HCT116 (cell line): ENCODE data around the gene LHX4. TPM values are rescaled to one million over a fixed set of nuclear protein-coding genes. Genes with fewer than 3 reads are reported as not detected.

Experiments
- ATAC-seq: fragments of 200-7000 bp; cut with Tn5 transposase; 2 replicates; pipeline ENCODE4 v1.9.1; 2020; ENCODE audit warnings: mild to moderate bottlenecking, moderate library complexity
- BruUV-seq: library from RNA; stranded (reverse); fragments of 400-500 nt; replicated peaks from 2 replicates; lab custom pipeline; 2021; lab: Mats Ljungman, UMichigan
- CTCF ChIA-PET: fragments of 300-600 bp; sonication (Branson Sonifier 250); formaldehyde crosslinking; loops from one replicate; lab custom pipeline; 2021; ENCODE audit warnings: antibody characterized with exemption; lab: Charles Lee
- POLR2A ChIA-PET: fragments of 300-600, 350-600 bp; sonication (Branson Sonifier 250); formaldehyde crosslinking; loops from one replicate; lab custom pipeline; 2021; ENCODE audit warnings: antibody characterized with exemption; lab: Charles Lee
- RAD21 ChIA-PET, 2 experiments: fragments of 300-600 bp; sonication (Branson Sonifier 250); formaldehyde crosslinking; loops; one replicate each; lab custom pipeline; 2023; ENCODE audit warnings: low total read pairs in 2 of 2; ENCODE audit not compliant: uncharacterized antibody in 2 of 2, unreplicated experiment in 2 of 2, low non-redundant PET in 1 of 2; lab: Charles Lee
- DNase-seq: peaks from one replicate; pipeline ENCODE4 v3.0.0-alpha.2; 2010; ENCODE audit warnings: low read depth, low spot score
- H2AFZ ChIP-seq: fragments of 200-600 bp; shearing (Covaris generic), sonication (generic); 2 replicates; pipeline ENCODE4 v1.6.1; 2017; ENCODE audit warnings: low read depth, mixed run types, mixed read lengths, antibody characterized with exemption, low read length; ENCODE audit not compliant: poor library complexity, severe bottlenecking
- H3K27ac ChIP-seq: 2 replicates; pipeline ENCODE4 v1.5.1; 2012; ENCODE audit warnings: low read depth, low read length
- H3K27me3 ChIP-seq: fragments of 200-600 bp; sonication (generic); 2 replicates; pipeline ENCODE4 v1.6.1; 2016; ENCODE audit warnings: mixed run types, low read length, mixed read lengths; ENCODE audit not compliant: insufficient read depth
- H3K36me3 ChIP-seq, 2 experiments: fragments of 200-500 bp in 1 of 2; fragments of 200-600 bp in 1 of 2; sonication (Bioruptor generic) in 1 of 2; sonication (generic) in 1 of 2; 2 replicates each; pipeline versions ENCODE4 v1.5.1 to v1.6.1; 2014 to 2016; ENCODE audit warnings: low read length in 2 of 2, inconsistent platforms in 1 of 2, mixed read lengths in 1 of 2, mixed run types in 1 of 2; ENCODE audit not compliant: insufficient read depth in 2 of 2, control insufficient read depth in 1 of 2
- H3K4me1 ChIP-seq, 2 experiments: fragments of 200-600 bp in 1 of 2; sonication (generic) in 1 of 2; 2 replicates each; pipeline versions ENCODE4 v1.5.1 to v1.6.1; 2012 to 2017; ENCODE audit warnings: low read length in 2 of 2, inconsistent platforms in 1 of 2, mild to moderate bottlenecking in 1 of 2, mixed read lengths in 1 of 2, mixed run types in 1 of 2, moderate library complexity in 1 of 2; ENCODE audit not compliant: insufficient read depth in 2 of 2, control insufficient read depth in 1 of 2
- H3K4me2 ChIP-seq: fragments of 200-600 bp; sonication (generic); 2 replicates; pipeline ENCODE4 v1.6.1; 2017; ENCODE audit warnings: mixed run types, low read length, mixed read lengths
- H3K4me3 ChIP-seq, 2 experiments: fragments of 200-600 bp in 1 of 2; sonication (generic) in 1 of 2; replicated peaks in 1 of 2; 2 replicates each; pipeline ENCODE4 v1.5.1; 2011 to 2016; ENCODE audit warnings: low read length in 2 of 2, control low read depth in 1 of 2, low read depth in 1 of 2, mild to moderate bottlenecking in 1 of 2, mixed read lengths in 1 of 2, mixed run types in 1 of 2
- H3K79me2 ChIP-seq: fragments of 200-600 bp; sonication (generic); 2 replicates; pipeline ENCODE4 v1.6.1; 2017; ENCODE audit warnings: mild to moderate bottlenecking, mixed run types, low read length, moderate library complexity, mixed read lengths; ENCODE audit not compliant: insufficient read depth
- H3K9ac ChIP-seq: fragments of 200-600 bp; sonication (generic); 2 replicates; pipeline ENCODE4 v1.6.1; 2016; ENCODE audit warnings: low read length, mixed read lengths
- H3K9me2 ChIP-seq: fragments of 200-600 bp; sonication (generic), shearing (Covaris generic); 2 replicates; pipeline ENCODE4 v1.6.1; 2017; ENCODE audit warnings: mixed run types, mild to moderate bottlenecking, moderate library complexity; ENCODE audit not compliant: insufficient read depth
- H3K9me3 ChIP-seq, 2 experiments: fragments of 200-500 bp in 1 of 2; fragments of 200-600 bp in 1 of 2; sonication (Bioruptor generic) in 1 of 2; sonication (generic) in 1 of 2; 2 replicates each; pipeline ENCODE4 v1.6.1; 2014 to 2017; ENCODE audit warnings: low read length in 2 of 2, mixed read lengths in 2 of 2, inconsistent platforms in 1 of 2, low read depth in 1 of 2, mild to moderate bottlenecking in 1 of 2, mixed run types in 1 of 2, moderate library complexity in 1 of 2; ENCODE audit not compliant: control insufficient read depth in 1 of 2, insufficient read depth in 1 of 2
- H4K20me1 ChIP-seq: fragments of 200-600 bp; sonication (generic), shearing (Covaris generic); 2 replicates; pipeline ENCODE4 v1.6.1; 2017; ENCODE audit warnings: mixed run types, mild to moderate bottlenecking, moderate library complexity; ENCODE audit not compliant: insufficient read depth
- CBX3 ChIP-seq: IDR thresholded peaks from 2 replicates; pipeline ENCODE4 v1.6.1; 2012; ENCODE audit warnings: low read depth
- CEBPB ChIP-seq: IDR thresholded peaks from 2 replicates; pipeline ENCODE4 v1.6.1; 2012; ENCODE audit warnings: low read depth
- EGR1 ChIP-seq: IDR thresholded peaks from 2 replicates; pipeline ENCODE4 v1.6.1; 2012; ENCODE audit warnings: low read depth
- ELF1 ChIP-seq: IDR thresholded peaks from 2 replicates; pipeline ENCODE4 v1.6.1; 2012; ENCODE audit warnings: low read depth, borderline replicate concordance
- EZH2 ChIP-seq: fragments of 200-600 bp; sonication (generic); IDR thresholded peaks from 2 replicates; pipeline ENCODE4 v1.6.1; 2017; ENCODE audit warnings: antibody characterized with exemption, mixed run types
- JUND ChIP-seq: IDR thresholded peaks from 2 replicates; pipeline ENCODE4 v1.6.1; 2012
- POLR2A ChIP-seq: IDR thresholded peaks from 2 replicates; pipeline ENCODE4 v1.7.0; 2011; ENCODE audit warnings: borderline replicate concordance; ENCODE audit not compliant: insufficient read depth, insufficient read length; ENCODE audit errors: extremely low read depth
- POLR2AphosphoS5 ChIP-seq: IDR thresholded peaks from 2 replicates; pipeline ENCODE4 v1.6.1; 2011; ENCODE audit warnings: mild to moderate bottlenecking, low read depth, low read length, moderate library complexity
- RAD21 ChIP-seq: IDR thresholded peaks from 2 replicates; pipeline ENCODE4 v1.6.1; 2012; ENCODE audit warnings: low read depth, mild to moderate bottlenecking
- SIN3A ChIP-seq: IDR thresholded peaks from 2 replicates; pipeline ENCODE4 v1.6.1; 2012; ENCODE audit warnings: low read depth
- SRF ChIP-seq: IDR thresholded peaks from 2 replicates; pipeline ENCODE4 v1.6.1; 2012; ENCODE audit warnings: low read depth
- YY1 ChIP-seq: IDR thresholded peaks from 2 replicates; pipeline ENCODE4 v1.6.1; 2011; ENCODE audit warnings: low read length, low read depth, moderate library complexity, mild to moderate bottlenecking; ENCODE audit not compliant: insufficient replicate concordance; ENCODE audit errors: extremely low read depth
- ZFX ChIP-seq: fragments of 450-650 bp; IDR thresholded peaks from 2 replicates; pipeline ENCODE4 v1.6.1; 2017
- ZNF274 ChIP-seq: fragments of 200-500 bp; sonication (Bioruptor generic); IDR thresholded peaks from 2 replicates; pipeline ENCODE4 v1.6.1; 2014; ENCODE audit warnings: mild to moderate bottlenecking, low read depth, low read length, inconsistent platforms
- intact Hi-C: fragments of 100-400 bp; cut with micrococcal nuclease; formaldehyde crosslinking; loops from 2 replicates; pipeline ENCODE4 v1.10.0; 2022
- total RNA-seq: library from RNA; stranded (reverse); gene quantifications from one replicate; pipeline ENCODE4 v1.2.1, GENCODE V29; 2021; ENCODE audit not compliant: unreplicated experiment
- TF ChIP-seq, protein P1 (sequence below): IDR thresholded peaks from 2 replicates; pipeline ENCODE4 v1.6.1; 2012
- TF ChIP-seq, protein P2 (sequence below): IDR thresholded peaks from 2 replicates; pipeline ENCODE4 v1.6.1; 2012; ENCODE audit warnings: low read depth
- TF ChIP-seq, protein P3 (sequence below): IDR thresholded peaks from 2 replicates; pipeline ENCODE4 v1.6.1; 2012
- TF ChIP-seq, protein P4 (sequence below): IDR thresholded peaks from 2 replicates; pipeline ENCODE4 v1.6.1; 2011; ENCODE audit warnings: mild to moderate bottlenecking, low read length, moderate library complexity; ENCODE audit not compliant: insufficient replicate concordance; ENCODE audit errors: extremely low read depth
- TF ChIP-seq, protein P5 (sequence below), 3 experiments: fragments of 200-600 bp in 1 of 3; sonication (generic) in 1 of 3; IDR thresholded peaks in 2 of 3; conservative IDR thresholded peaks in 1 of 3; 2 replicates each; pipeline ENCODE4 v1.5.1; 2012 to 2017; ENCODE audit warnings: low read depth in 2 of 3, low read length in 2 of 3, antibody characterized with exemption in 1 of 3, borderline replicate concordance in 1 of 3, control low read depth in 1 of 3, mild to moderate bottlenecking in 1 of 3, mixed read lengths in 1 of 3, mixed run types in 1 of 3, moderate library complexity in 1 of 3; ENCODE audit not compliant: insufficient read depth in 1 of 3

The LHX4 gene
- total RNA-seq, 1 experiment from 2014 or later, result 0.44 TPM

DNA sequence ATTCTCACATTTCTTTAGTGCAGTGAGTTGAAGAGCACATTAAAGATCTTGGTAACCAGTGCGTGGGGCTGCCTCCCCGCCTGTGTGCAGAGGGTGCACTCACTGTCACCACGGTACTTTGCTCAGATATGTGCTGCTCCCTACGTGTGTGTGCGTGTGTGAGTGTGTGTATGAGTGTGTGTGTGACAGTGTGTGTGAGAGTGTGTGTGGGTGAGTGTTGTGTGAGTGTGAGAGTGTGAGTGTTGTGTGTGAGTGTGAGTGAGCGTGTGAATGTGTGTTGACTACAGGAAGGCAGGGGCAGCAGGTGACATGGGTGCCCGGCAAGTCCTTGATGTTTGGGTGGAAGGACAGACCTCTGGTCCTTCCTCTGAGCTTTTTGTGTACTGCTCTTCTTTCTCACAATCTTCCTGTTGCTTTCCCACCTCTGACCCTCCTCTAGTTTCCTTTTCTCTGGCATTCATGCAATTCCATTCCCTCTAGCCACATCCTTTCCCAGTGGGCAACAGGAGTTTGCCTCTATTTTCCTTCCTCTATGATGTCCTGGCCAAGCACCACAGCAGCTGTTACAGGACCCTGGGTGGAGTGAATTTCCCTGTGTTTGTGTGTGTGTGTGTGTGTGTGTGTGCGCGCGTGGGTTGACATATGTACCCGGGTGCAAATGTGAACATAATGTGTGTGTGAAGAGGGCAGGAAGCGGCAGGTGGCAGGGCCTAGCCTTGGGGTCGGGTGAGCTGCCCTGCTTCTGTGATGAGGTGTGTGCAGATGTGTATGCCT lies 19.8 kb downstream of the LHX4 start (continued):
- no peak for TF ChIP-seq CEBPB
- TF ChIP-seq, all 23 proteins: peak for 0

DNA sequence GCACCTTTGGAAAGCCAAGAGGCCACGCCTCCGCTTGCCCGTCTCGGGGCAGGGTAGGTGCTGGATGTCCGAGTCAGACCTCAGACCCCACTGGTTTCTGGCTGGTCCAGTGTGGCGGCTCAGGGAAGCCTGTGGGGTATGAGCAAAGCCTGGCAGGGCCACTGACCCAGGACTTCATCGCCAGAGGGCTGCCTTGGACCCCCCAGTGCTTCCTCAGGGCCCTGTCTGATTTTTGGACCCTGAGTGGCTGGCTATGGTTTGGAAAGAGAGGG lies 20.4 kb downstream of the LHX4 start:
- ChIA-PET RAD21 (no interaction called here), POLR2A (no interaction called here), CTCF (no interaction called here)
- TF ChIP-seq YY1 (no peak), JUND (no peak), POLR2A (no peak), POLR2AphosphoS5 (no peak), SIN3A (no peak), EZH2 (no peak), ZFX (no peak), ELF1 (no peak), EGR1 (no peak), SRF (no peak), CBX3 (no peak), ZNF274 (no peak), RAD21 (no peak)
- TF ChIP-seq, protein P1, sequence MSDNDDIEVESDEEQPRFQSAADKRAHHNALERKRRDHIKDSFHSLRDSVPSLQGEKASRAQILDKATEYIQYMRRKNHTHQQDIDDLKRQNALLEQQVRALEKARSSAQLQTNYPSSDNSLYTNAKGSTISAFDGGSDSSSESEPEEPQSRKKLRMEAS, result no peak
- TF ChIP-seq, protein P2, sequence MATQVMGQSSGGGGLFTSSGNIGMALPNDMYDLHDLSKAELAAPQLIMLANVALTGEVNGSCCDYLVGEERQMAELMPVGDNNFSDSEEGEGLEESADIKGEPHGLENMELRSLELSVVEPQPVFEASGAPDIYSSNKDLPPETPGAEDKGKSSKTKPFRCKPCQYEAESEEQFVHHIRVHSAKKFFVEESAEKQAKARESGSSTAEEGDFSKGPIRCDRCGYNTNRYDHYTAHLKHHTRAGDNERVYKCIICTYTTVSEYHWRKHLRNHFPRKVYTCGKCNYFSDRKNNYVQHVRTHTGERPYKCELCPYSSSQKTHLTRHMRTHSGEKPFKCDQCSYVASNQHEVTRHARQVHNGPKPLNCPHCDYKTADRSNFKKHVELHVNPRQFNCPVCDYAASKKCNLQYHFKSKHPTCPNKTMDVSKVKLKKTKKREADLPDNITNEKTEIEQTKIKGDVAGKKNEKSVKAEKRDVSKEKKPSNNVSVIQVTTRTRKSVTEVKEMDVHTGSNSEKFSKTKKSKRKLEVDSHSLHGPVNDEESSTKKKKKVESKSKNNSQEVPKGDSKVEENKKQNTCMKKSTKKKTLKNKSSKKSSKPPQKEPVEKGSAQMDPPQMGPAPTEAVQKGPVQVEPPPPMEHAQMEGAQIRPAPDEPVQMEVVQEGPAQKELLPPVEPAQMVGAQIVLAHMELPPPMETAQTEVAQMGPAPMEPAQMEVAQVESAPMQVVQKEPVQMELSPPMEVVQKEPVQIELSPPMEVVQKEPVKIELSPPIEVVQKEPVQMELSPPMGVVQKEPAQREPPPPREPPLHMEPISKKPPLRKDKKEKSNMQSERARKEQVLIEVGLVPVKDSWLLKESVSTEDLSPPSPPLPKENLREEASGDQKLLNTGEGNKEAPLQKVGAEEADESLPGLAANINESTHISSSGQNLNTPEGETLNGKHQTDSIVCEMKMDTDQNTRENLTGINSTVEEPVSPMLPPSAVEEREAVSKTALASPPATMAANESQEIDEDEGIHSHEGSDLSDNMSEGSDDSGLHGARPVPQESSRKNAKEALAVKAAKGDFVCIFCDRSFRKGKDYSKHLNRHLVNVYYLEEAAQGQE, result no peak
- TF ChIP-seq, protein P3, sequence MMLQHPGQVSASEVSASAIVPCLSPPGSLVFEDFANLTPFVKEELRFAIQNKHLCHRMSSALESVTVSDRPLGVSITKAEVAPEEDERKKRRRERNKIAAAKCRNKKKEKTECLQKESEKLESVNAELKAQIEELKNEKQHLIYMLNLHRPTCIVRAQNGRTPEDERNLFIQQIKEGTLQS, result no peak
- TF ChIP-seq, protein P4, sequence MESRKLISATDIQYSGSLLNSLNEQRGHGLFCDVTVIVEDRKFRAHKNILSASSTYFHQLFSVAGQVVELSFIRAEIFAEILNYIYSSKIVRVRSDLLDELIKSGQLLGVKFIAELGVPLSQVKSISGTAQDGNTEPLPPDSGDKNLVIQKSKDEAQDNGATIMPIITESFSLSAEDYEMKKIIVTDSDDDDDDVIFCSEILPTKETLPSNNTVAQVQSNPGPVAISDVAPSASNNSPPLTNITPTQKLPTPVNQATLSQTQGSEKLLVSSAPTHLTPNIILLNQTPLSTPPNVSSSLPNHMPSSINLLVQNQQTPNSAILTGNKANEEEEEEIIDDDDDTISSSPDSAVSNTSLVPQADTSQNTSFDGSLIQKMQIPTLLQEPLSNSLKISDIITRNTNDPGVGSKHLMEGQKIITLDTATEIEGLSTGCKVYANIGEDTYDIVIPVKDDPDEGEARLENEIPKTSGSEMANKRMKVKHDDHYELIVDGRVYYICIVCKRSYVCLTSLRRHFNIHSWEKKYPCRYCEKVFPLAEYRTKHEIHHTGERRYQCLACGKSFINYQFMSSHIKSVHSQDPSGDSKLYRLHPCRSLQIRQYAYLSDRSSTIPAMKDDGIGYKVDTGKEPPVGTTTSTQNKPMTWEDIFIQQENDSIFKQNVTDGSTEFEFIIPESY, result no peak
- TF ChIP-seq, protein P5, sequence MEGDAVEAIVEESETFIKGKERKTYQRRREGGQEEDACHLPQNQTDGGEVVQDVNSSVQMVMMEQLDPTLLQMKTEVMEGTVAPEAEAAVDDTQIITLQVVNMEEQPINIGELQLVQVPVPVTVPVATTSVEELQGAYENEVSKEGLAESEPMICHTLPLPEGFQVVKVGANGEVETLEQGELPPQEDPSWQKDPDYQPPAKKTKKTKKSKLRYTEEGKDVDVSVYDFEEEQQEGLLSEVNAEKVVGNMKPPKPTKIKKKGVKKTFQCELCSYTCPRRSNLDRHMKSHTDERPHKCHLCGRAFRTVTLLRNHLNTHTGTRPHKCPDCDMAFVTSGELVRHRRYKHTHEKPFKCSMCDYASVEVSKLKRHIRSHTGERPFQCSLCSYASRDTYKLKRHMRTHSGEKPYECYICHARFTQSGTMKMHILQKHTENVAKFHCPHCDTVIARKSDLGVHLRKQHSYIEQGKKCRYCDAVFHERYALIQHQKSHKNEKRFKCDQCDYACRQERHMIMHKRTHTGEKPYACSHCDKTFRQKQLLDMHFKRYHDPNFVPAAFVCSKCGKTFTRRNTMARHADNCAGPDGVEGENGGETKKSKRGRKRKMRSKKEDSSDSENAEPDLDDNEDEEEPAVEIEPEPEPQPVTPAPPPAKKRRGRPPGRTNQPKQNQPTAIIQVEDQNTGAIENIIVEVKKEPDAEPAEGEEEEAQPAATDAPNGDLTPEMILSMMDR (IDR thresholded peaks at IDR 0.05 in 2 of 3, conservative IDR thresholded peaks at IDR 0.05 in 1 of 3; ENCODE audit: borderline replicate concordance in 1 of 3, insufficient read depth in 1 of 3, low read depth in 2 of 3, low read length in 2 of 3), result no peak
- peaks cover 0 to 4% of the 10 kb centered on the region in 2 experiments; a peak in 1 of 4 replicates for H3K4me1 ChIP-seq
- no peak overlapping the region for H3K4me2 ChIP-seq
- ATAC-seq, result no peak
- H3K79me2 ChIP-seq, result no peaks in the 10 kb centered on the region
- intact Hi-C loops, result loop anchor here (5.0 kb wide), 1 partner anchor 63 kb away; no protein-coding TSS in a partner anchor
- H3K27me3 ChIP-seq, result no peaks in the 10 kb centered on the region
- no peak overlapping the region for H3K9ac ChIP-seq
- no peaks in the 10 kb centered on the region for H4K20me1 ChIP-seq
- no peaks in the 10 kb centered on the region for H3K36me3 ChIP-seq
- H3K9me2 ChIP-seq, result no peaks in the 10 kb centered on the region
- BruUV-seq, result no TSS peak
- no peak for DNase-seq
- H3K27ac ChIP-seq, result no peak overlapping the region
- no peaks in the 10 kb centered on the region for H3K9me3 ChIP-seq
- H3K4me3 ChIP-seq, result no peak overlapping the region
- H2AFZ ChIP-seq, result no peak overlapping the region
